GM12865 (cell line): Measurements from ENCODE around the gene CHST12.
A peak's percentile ranks its signal among the peaks of the same experiment; 100 is the strongest.

Experiments used
- DNase-seq: peaks from one replicate; pipeline ENCODE4 v3.0.0; 2010; ENCODE audit warnings: low read depth
- H3K4me3 ChIP-seq: 2 replicates; pipeline ENCODE4 v1.5.1; 2011; ENCODE audit warnings: mild to moderate bottlenecking, low read depth, low read length, control low read depth
- CTCF ChIP-seq: IDR thresholded peaks from 2 replicates; pipeline ENCODE4 v1.5.1; 2011; ENCODE audit warnings: low read length, control low read depth, low read depth, inconsistent platforms; ENCODE audit not compliant: insufficient read depth; ENCODE audit errors: missing control alignments

The CHST12 gene

GRCh38 chr7:2445047-2445446 is 41.6 kb downstream of the CHST12 start:
- no peak for DNase-seq

GRCh38 chr7:2445898-2446555 is 42.6 kb downstream of the CHST12 start:
- DNase-seq, result no peak
- no peak for TF ChIP-seq CTCF
- H3K4me3 ChIP-seq, result no peak overlapping the region

More at GRCh38 chr7:2445047-2445446, 41.6 kb downstream of the CHST12 start:
- TF ChIP-seq CTCF, result no peak
- no peak overlapping the region for H3K4me3 ChIP-seq

GRCh38 chr7:2446676-2447075 is 43.3 kb downstream of the CHST12 start:
- no peak for TF ChIP-seq CTCF
- H3K4me3 ChIP-seq, result no peak overlapping the region
- no peak for DNase-seq

GRCh38 chr7:2450198-2451107 is 47.0 kb downstream of the CHST12 start:
- TF ChIP-seq CTCF, result no peak
- H3K4me3 ChIP-seq, result no peak overlapping the region
- no peak for DNase-seq

GRCh38 chr7:2451171-2452073 is 48.0 kb downstream of the CHST12 start:
- TF ChIP-seq CTCF, result peak; percentile 78
- no peak overlapping the region for H3K4me3 ChIP-seq
- peak; percentile 75 for DNase-seq

GRCh38 chr7:2452074-2452507 is 48.7 kb downstream of the CHST12 start:
- no peak for TF ChIP-seq CTCF
- no peak overlapping the region for H3K4me3 ChIP-seq
- DNase-seq, result no peak
